Measurements from ENCODE around the gene B3GALT6. TPM values are rescaled to one million over a fixed set of nuclear protein-coding genes. Genes with fewer than 3 reads are reported as not detected.

Gene B3GALT6
- total and polyA plus RNA-seq, 2 experiments from 2014 or later = 5.5 to 26.5 TPM

DNA sequence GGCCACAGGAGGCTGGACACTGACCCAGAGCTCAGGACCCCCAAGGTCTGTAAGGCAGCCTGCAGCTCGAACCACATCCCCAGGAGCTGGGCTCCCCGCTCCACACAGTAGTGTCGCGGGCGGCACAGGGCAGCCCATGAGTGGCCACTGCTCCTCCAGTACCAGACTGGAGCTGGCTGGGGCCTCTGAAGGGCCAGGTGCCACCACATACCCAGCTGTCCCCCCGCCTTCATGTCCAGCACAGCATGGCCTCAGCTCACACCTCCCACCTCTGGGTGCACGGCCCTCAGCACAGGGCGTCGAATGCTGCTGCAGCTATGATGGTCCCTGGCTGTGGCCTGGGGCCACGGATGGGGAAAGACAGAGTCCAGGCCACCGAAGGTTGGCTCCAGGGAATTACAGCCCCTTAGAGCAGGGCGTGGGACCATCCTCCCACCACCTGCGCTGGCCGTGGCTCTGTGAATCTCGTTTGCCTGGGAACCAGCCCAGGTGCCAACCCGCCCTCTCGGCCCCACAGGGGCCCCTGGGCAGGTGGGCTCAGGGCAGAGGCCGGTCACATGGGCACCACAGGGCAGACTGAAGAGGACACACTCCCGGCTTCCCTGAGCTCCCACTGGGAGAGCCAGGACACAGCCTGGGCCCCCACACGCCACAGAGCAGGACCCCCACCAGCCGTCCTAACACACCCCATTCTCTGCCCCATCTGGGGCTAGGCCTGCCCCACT lies 16.0 kb upstream of the B3GALT6 start:
- H3K4me3 Mint-ChIP-seq = no peak overlapping the region
- no peak overlapping the region for H3K27ac Mint-ChIP-seq
- Histone ChIP-seq H3K79me2 (replicated peaks; ENCODE audit: insufficient read depth) (no peaks in the 10 kb centered on the region), H3K27me3 (ENCODE audit: insufficient read depth) (no peaks in the 10 kb centered on the region), H2AFZ (no peak overlapping the region), H3K4me2 (no peak overlapping the region), H3K36me3 (ENCODE audit: insufficient read depth) (peaks cover 4% of the 10 kb centered on the region; the same call in 1 of the 2 replicates), H3K9me2 (ENCODE audit: insufficient read depth) (no peaks in the 10 kb centered on the region), H3F3A (replicated peaks; ENCODE audit: low read depth) (no peaks in the 10 kb centered on the region), H3K27ac (ENCODE audit: low read depth) (no peak overlapping the region), H3K4me1 (ENCODE audit: insufficient read depth) (no peaks in the 10 kb centered on the region), H4K20me1 (replicated peaks; ENCODE audit: insufficient read depth) (no peaks in the 10 kb centered on the region; the same call in 1 of the 2 replicates), H3K4me3 (no peak overlapping the region)
- H3K36me3 Mint-ChIP-seq (ENCODE audit: low read depth) = peaks cover 18% of the 10 kb centered on the region
- DNase-seq (ENCODE audit: low spot score) (no peak), ATAC-seq (no peak)
- no peaks in the 10 kb centered on the region for H3K9me3 Mint-ChIP-seq
- TF ChIP-seq POLR2AphosphoS5 (IDR thresholded peaks at IDR 0.05; ENCODE audit: low read depth) (no peak), STAT1 (IDR thresholded peaks at IDR 0.05; ENCODE audit: unreplicated experiment) (no peak), CREB1 (CRISPR knock-in tag; IDR thresholded peaks at IDR 0.05; ENCODE audit: low read depth) (no peak), ZNF331 (CRISPR knock-in tag; IDR thresholded peaks at IDR 0.05; ENCODE audit: low read depth) (no peak), EZH2phosphoT487 (IDR thresholded peaks at IDR 0.05; ENCODE audit: unreplicated experiment) (no peak), ZNF114 (CRISPR knock-in tag; IDR thresholded peaks at IDR 0.05) (no peak)
- TF ChIP-seq, protein P1, sequence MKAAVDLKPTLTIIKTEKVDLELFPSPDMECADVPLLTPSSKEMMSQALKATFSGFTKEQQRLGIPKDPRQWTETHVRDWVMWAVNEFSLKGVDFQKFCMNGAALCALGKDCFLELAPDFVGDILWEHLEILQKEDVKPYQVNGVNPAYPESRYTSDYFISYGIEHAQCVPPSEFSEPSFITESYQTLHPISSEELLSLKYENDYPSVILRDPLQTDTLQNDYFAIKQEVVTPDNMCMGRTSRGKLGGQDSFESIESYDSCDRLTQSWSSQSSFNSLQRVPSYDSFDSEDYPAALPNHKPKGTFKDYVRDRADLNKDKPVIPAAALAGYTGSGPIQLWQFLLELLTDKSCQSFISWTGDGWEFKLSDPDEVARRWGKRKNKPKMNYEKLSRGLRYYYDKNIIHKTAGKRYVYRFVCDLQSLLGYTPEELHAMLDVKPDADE (IDR thresholded peaks at IDR 0.05) = no peak
- TF ChIP-seq, protein P2, sequence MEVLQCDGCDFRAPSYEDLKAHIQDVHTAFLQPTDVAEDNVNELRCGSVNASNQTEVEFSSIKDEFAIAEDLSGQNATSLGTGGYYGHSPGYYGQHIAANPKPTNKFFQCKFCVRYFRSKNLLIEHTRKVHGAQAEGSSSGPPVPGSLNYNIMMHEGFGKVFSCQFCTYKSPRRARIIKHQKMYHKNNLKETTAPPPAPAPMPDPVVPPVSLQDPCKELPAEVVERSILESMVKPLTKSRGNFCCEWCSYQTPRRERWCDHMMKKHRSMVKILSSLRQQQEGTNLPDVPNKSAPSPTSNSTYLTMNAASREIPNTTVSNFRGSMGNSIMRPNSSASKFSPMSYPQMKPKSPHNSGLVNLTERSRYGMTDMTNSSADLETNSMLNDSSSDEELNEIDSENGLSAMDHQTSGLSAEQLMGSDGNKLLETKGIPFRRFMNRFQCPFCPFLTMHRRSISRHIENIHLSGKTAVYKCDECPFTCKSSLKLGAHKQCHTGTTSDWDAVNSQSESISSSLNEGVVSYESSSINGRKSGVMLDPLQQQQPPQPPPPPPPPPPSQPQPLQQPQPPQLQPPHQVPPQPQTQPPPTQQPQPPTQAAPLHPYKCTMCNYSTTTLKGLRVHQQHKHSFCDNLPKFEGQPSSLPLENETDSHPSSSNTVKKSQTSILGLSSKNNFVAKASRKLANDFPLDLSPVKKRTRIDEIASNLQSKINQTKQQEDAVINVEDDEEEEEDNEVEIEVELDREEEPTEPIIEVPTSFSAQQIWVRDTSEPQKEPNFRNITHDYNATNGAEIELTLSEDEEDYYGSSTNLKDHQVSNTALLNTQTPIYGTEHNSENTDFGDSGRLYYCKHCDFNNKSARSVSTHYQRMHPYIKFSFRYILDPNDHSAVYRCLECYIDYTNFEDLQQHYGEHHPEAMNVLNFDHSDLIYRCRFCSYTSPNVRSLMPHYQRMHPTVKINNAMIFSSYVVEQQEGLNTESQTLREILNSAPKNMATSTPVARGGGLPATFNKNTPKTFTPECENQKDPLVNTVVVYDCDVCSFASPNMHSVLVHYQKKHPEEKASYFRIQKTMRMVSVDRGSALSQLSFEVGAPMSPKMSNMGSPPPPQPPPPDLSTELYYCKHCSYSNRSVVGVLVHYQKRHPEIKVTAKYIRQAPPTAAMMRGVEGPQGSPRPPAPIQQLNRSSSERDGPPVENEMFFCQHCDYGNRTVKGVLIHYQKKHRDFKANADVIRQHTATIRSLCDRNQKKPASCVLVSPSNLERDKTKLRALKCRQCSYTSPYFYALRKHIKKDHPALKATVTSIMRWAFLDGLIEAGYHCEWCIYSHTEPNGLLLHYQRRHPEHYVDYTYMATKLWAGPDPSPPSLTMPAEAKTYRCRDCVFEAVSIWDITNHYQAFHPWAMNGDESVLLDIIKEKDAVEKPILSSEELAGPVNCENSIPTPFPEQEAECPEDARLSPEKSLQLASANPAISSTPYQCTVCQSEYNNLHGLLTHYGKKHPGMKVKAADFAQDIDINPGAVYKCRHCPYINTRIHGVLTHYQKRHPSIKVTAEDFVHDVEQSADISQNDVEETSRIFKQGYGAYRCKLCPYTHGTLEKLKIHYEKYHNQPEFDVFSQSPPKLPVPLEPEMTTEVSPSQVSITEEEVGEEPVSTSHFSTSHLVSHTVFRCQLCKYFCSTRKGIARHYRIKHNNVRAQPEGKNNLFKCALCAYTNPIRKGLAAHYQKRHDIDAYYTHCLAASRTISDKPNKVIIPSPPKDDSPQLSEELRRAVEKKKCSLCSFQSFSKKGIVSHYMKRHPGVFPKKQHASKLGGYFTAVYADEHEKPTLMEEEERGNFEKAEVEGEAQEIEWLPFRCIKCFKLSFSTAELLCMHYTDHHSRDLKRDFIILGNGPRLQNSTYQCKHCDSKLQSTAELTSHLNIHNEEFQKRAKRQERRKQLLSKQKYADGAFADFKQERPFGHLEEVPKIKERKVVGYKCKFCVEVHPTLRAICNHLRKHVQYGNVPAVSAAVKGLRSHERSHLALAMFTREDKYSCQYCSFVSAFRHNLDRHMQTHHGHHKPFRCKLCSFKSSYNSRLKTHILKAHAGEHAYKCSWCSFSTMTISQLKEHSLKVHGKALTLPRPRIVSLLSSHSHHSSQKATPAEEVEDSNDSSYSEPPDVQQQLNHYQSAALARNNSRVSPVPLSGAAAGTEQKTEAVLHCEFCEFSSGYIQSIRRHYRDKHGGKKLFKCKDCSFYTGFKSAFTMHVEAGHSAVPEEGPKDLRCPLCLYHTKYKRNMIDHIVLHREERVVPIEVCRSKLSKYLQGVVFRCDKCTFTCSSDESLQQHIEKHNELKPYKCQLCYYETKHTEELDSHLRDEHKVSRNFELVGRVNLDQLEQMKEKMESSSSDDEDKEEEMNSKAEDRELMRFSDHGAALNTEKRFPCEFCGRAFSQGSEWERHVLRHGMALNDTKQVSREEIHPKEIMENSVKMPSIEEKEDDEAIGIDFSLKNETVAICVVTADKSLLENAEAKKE (CRISPR knock-in tag; IDR thresholded peaks at IDR 0.05) = no peak
- TF ChIP-seq, protein P3, sequence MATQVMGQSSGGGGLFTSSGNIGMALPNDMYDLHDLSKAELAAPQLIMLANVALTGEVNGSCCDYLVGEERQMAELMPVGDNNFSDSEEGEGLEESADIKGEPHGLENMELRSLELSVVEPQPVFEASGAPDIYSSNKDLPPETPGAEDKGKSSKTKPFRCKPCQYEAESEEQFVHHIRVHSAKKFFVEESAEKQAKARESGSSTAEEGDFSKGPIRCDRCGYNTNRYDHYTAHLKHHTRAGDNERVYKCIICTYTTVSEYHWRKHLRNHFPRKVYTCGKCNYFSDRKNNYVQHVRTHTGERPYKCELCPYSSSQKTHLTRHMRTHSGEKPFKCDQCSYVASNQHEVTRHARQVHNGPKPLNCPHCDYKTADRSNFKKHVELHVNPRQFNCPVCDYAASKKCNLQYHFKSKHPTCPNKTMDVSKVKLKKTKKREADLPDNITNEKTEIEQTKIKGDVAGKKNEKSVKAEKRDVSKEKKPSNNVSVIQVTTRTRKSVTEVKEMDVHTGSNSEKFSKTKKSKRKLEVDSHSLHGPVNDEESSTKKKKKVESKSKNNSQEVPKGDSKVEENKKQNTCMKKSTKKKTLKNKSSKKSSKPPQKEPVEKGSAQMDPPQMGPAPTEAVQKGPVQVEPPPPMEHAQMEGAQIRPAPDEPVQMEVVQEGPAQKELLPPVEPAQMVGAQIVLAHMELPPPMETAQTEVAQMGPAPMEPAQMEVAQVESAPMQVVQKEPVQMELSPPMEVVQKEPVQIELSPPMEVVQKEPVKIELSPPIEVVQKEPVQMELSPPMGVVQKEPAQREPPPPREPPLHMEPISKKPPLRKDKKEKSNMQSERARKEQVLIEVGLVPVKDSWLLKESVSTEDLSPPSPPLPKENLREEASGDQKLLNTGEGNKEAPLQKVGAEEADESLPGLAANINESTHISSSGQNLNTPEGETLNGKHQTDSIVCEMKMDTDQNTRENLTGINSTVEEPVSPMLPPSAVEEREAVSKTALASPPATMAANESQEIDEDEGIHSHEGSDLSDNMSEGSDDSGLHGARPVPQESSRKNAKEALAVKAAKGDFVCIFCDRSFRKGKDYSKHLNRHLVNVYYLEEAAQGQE (IDR thresholded peaks at IDR 0.05; ENCODE audit: unreplicated experiment) = no peak
- H3K4me1 Mint-ChIP-seq = no peaks in the 10 kb centered on the region
- H3K27me3 Mint-ChIP-seq (ENCODE audit: insufficient read depth, low read depth, poor library complexity) = peaks cover 10% of the 10 kb centered on the region

Data from GM23338 (cell line).